Stomach (tissue), 9 donors: Measurements from ENCODE around the gene CADPS. TPM values are rescaled to one million over a fixed set of nuclear protein-coding genes. Genes with fewer than 3 reads are reported as not detected.

ENCODE experiments used
- DNase-seq, 2 donors: peaks; one replicate each; pipeline versions ENCODE4 v3.0.0 to v3.0.0-alpha.2; 2013 to 2019
- H3K27ac ChIP-seq, 5 donors: fragments of 200-600 bp in 4 of 5; sonication (generic) in 4 of 5; one replicate each; pipeline ENCODE4 v1.5.1; 2013 to 2019; ENCODE audit warnings: mild to moderate bottlenecking in 1 of 5, moderate library complexity in 1 of 5
- H3K27me3 ChIP-seq, 3 donors: fragments of 200-600 bp; sonication (generic); one replicate each; pipeline ENCODE4 v1.5.1; 2017 to 2019; ENCODE audit warnings: mixed run types in 1 of 3
- H3K36me3 ChIP-seq, 4 donors: fragments of 200-600 bp; sonication (generic); 1 replicate in 3 of 4; 2 replicates in 1 of 4; pipeline ENCODE4 v1.5.1; 2016 to 2019
- H3K4me1 ChIP-seq, 4 donors: fragments of 200-600 bp; sonication (generic); one replicate each; pipeline ENCODE4 v1.5.1; 2016 to 2019
- H3K4me3 ChIP-seq, 4 donors: fragments of 200-600 bp; sonication (generic) in 3 of 4; one replicate each; pipeline ENCODE4 v1.5.1; 2016 to 2019; ENCODE audit warnings: mild to moderate bottlenecking in 1 of 4
- H3K9me3 ChIP-seq, 4 donors: fragments of 200-600 bp; sonication (generic); one replicate each; pipeline ENCODE4 v1.5.1; 2016 to 2019
- EP300 ChIP-seq: sonication (generic); formaldehyde crosslinking; IDR thresholded peaks from one replicate; pipeline ENCODE4 v1.6.1; 2017; ENCODE audit warnings: antibody characterized with exemption
- POLR2A ChIP-seq, 4 donors: fragments of 450-650 bp; IDR thresholded peaks; one replicate each; pipeline ENCODE4 v1.6.1; 2016; ENCODE audit warnings: antibody characterized with exemption in 4 of 4, control low read depth in 2 of 4, mild to moderate bottlenecking in 1 of 4, moderate library complexity in 1 of 4
- POLR2AphosphoS5 ChIP-seq, 3 donors: sonication (generic); formaldehyde crosslinking; IDR thresholded peaks; one replicate each; pipeline ENCODE4 v1.6.1; 2016; ENCODE audit warnings: antibody characterized with exemption in 3 of 3
- WGBS, 5 donors: extraction: QIAGEN DNeasy Blood & Tissue Kit in 3 of 5; methylation state at CpG; one replicate each; pipeline versions ENCODE4 v1.1.5 to v1.1.7; 2013 to 2018; 5-methylcytosine and 5-hydroxymethylcytosine counted together
- intact Hi-C: fragments of 100-400 bp; cut with DNase I; formaldehyde crosslinking; loops from one replicate; pipeline ENCODE4 v1.15.1; 2023; ENCODE audit warnings: low total_unique reads
- polyA plus RNA-seq, 3 donors: library from polyadenylated mRNA; stranded (reverse); fragments of 200-250 nt; gene quantifications; one replicate each; pipeline ENCODE4 v1.2.3, GENCODE V29; 2013
- total RNA-seq, 5 donors: library from RNA; depleted of rRNA; stranded (reverse); fragments of >200 nt; gene quantifications; one replicate each; pipeline versions ENCODE4 v1.1.0 to v1.2.3, GENCODE V29; 2014 to 2016
- TF ChIP-seq, protein P1 (sequence below), 7 experiments: fragments of 450-650 bp in 4 of 7; fragments of 200-600 bp in 3 of 7; sonication (generic) in 3 of 7; IDR thresholded peaks; one replicate each; pipeline ENCODE4 v1.5.1; 2016 to 2019; ENCODE audit warnings: antibody characterized with exemption in 7 of 7, control low read depth in 2 of 7, mild to moderate bottlenecking in 1 of 7
- donor health status: healthy with polysubstance abuse.
- donor health status: Bipolar disorder and iron deficiency.
- donor health status: healthy.

Gene CADPS
- total and polyA plus RNA-seq, 8 donors = 0.58 to 32.2 (median 3.4) TPM

GRCh38 chr3:62665627-62666437 is 209.4 kb downstream of the CADPS start:
- 8 to 12% (median 10%) methylated on average over 10 of the region's 10 CpGs for WGBS, 5 donors

GRCh38 chr3:62662677-62663076 is 212.5 kb downstream of the CADPS start:
- H3K27ac ChIP-seq = no peak overlapping the region
- intact Hi-C loops = no loop called here
- H3K9me3 ChIP-seq = no peaks in the 10 kb centered on the region
- H3K36me3 ChIP-seq = no peaks in the 10 kb centered on the region
- H3K27me3 ChIP-seq = peaks cover 0 to 8% (median 0%) of the 10 kb centered on the region in 3 donors
- TF ChIP-seq POLR2A (IDR thresholded peaks at IDR 0.05) = no peak
- TF ChIP-seq EP300 = no peak
- TF ChIP-seq POLR2AphosphoS5 (IDR thresholded peaks at IDR 0.05) = no peak
- TF ChIP-seq, protein P1, sequence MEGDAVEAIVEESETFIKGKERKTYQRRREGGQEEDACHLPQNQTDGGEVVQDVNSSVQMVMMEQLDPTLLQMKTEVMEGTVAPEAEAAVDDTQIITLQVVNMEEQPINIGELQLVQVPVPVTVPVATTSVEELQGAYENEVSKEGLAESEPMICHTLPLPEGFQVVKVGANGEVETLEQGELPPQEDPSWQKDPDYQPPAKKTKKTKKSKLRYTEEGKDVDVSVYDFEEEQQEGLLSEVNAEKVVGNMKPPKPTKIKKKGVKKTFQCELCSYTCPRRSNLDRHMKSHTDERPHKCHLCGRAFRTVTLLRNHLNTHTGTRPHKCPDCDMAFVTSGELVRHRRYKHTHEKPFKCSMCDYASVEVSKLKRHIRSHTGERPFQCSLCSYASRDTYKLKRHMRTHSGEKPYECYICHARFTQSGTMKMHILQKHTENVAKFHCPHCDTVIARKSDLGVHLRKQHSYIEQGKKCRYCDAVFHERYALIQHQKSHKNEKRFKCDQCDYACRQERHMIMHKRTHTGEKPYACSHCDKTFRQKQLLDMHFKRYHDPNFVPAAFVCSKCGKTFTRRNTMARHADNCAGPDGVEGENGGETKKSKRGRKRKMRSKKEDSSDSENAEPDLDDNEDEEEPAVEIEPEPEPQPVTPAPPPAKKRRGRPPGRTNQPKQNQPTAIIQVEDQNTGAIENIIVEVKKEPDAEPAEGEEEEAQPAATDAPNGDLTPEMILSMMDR (IDR thresholded peaks at IDR 0.05) = no peak
- 68 to 80% (median 72%) methylated on average over 6 of the region's 6 CpGs for whole genome bisulfite sequencing, 5 donors
- peaks cover 0 to 6% (median 0%) of the 10 kb centered on the region in 4 donors for H3K4me1 ChIP-seq
- H3K4me3 ChIP-seq = no peak overlapping the region
- DNase-seq = peak in 1 of 2 donors; percentile 34

More at GRCh38 chr3:62665627-62666437, 209.4 kb downstream of the CADPS start:
- intact Hi-C loops = no loop called here
- Histone ChIP-seq H3K4me1 (peaks cover 0 to 6% (median 0%) of the 10 kb centered on the region in 4 donors), H3K27ac (no peak overlapping the region), H3K36me3 (no peaks in the 10 kb centered on the region), H3K9me3 (no peaks in the 10 kb centered on the region), H3K27me3 (peaks cover 0 to 11% (median 0%) of the 10 kb centered on the region in 3 donors), H3K4me3 (no peak overlapping the region)
- TF ChIP-seq, protein P1 (IDR thresholded peaks at IDR 0.05) = peak in 5 of 7 experiments; percentile 39 to 56 (median 51)
- no peak for TF ChIP-seq EP300
- peak; percentile 63 to 84 for DNase-seq

DNA sequence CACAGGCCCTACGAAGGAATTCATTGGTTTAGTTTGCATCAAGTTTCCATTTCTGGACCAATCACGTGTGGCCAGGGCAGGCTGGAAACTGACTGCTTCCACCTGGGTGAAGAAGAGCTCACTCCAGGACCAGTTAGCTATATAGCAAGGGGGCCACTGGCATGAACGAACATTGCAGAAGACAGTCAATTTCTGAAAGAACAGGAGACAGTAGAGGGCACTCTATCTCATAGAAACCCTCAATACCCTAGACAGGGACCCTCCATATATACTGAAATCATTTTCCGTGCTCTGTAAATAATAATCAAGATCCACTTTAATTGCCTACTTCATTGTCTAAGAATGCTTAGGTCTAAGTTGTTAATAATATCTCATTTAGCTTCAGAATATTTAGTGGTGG is 215.6 kb downstream of the CADPS start:
- Histone ChIP-seq H3K27ac (no peak overlapping the region), H3K36me3 (no peaks in the 10 kb centered on the region), H3K27me3 (no peaks in the 10 kb centered on the region), H3K4me3 (no peak overlapping the region), H3K9me3 (no peaks in the 10 kb centered on the region), H3K4me1 (no peaks in the 10 kb centered on the region)
- TF ChIP-seq, protein P1 (IDR thresholded peaks at IDR 0.05) = no peak
- TF ChIP-seq POLR2AphosphoS5 (IDR thresholded peaks at IDR 0.05) (no peak), POLR2A (IDR thresholded peaks at IDR 0.05) (no peak), EP300 (no peak)
- 53 to 65% (median 63%) methylated on average over 4 of the region's 4 CpGs for WGBS, 5 donors
- DNase-seq = no peak
- intact Hi-C loops = no loop called here

- Histone ChIP-seq H3K27me3 (no peaks in the 10 kb centered on the region), H3K36me3 (no peaks in the 10 kb centered on the region), H3K4me1 (no peaks in the 10 kb centered on the region), H3K27ac (no peak overlapping the region), H3K4me3 (no peak overlapping the region), H3K9me3 (no peaks in the 10 kb centered on the region)
- intact Hi-C loops = no loop called here
- 56 to 67% (median 61%) methylated on average over 5 of the region's 5 CpGs for WGBS, 5 donors
- no peak for TF ChIP-seq POLR2A (IDR thresholded peaks at IDR 0.05)
- TF ChIP-seq, protein P1 (IDR thresholded peaks at IDR 0.05) = no peak
- no peak for TF ChIP-seq EP300
- no peak for TF ChIP-seq POLR2AphosphoS5 (IDR thresholded peaks at IDR 0.05)
- DNase-seq = no peak
Measured at GRCh38 chr3:62655691-62656063, 219.5 kb downstream of the CADPS start.
